ENCODE data around the gene ISG15.
"Not testable (repeated sequence)": the region's sequence is repeated elsewhere in the genome, so short reads cannot be mapped to it uniquely, and the experiment has no call there.

Gene ISG15

GRCh38 chr1:1046243-1046642, 32.9 kb downstream of the ISG15 start:
- DNase-seq (ENCODE audit: low read depth in 3 of 3), result no peak

DNA sequence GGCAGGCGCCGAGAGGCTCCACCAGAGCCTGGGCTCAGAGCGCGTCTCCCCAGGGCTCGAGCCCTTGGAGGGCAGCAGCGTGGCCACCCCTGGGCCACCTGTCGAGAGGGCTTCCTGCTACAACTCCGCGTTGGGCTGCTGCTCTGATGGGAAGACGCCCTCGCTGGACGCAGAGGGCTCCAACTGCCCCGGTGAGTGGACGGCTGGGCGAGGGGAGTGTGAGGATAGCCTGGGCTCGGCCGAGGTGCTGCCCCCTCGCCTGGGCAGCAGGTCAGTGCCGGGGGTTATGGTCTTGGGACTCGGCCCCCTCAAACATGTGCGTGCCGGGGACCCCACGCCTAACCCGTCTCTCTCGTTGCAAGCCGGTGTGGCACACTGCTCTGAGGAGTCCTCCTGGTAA, 33.5 kb downstream of the ISG15 start:
- no peak for DNase-seq (ENCODE audit: low read depth in 3 of 3)

- DNase-seq (ENCODE audit: low read depth in 3 of 3), result no peak
These were observed 34.1 kb downstream of the ISG15 start for GRCh38 chr1:1047407-1047806.

GRCh38 chr1:1047963-1048362, 34.7 kb downstream of the ISG15 start:
- DNase-seq (ENCODE audit: low read depth in 3 of 3), result no peak

GRCh38 chr1:1048765-1049164, 35.5 kb downstream of the ISG15 start:
- no peak for DNase-seq (ENCODE audit: low read depth in 3 of 3)

- no peak for DNase-seq (ENCODE audit: low read depth in 3 of 3)
These were observed 36.2 kb downstream of the ISG15 start for GRCh38 chr1:1049318-1050165.

DNA sequence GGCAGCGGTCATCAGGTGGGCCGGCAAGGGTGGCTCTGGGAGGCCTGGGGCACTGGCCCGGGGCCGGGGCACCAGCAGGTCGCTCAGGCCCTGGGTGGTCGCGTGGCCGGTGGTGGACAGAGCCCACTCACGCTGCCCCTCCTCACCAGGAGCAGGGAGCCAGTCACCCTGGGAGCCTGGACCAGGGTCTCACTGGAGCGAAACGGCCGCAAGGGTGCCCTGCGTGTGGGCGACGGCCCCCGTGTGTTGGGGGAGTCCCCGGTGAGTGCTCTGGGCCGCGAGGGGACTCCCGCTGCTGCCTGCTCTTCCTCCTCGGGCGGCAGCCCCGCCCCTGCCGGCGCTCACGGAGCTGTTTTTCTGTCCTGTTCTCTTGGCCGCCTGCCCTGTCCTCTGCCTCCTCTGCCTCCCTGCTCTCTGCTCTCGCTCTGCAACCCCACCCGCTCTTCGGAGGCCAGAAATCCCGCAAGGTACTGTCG, 37.3 kb downstream of the ISG15 start:
- no peak for DNase-seq (ENCODE audit: low read depth in 3 of 3)

GRCh38 chr1:1051127-1051810, 38.0 kb downstream of the ISG15 start:
- no peak for DNase-seq (ENCODE audit: low read depth in 3 of 3)

DNA sequence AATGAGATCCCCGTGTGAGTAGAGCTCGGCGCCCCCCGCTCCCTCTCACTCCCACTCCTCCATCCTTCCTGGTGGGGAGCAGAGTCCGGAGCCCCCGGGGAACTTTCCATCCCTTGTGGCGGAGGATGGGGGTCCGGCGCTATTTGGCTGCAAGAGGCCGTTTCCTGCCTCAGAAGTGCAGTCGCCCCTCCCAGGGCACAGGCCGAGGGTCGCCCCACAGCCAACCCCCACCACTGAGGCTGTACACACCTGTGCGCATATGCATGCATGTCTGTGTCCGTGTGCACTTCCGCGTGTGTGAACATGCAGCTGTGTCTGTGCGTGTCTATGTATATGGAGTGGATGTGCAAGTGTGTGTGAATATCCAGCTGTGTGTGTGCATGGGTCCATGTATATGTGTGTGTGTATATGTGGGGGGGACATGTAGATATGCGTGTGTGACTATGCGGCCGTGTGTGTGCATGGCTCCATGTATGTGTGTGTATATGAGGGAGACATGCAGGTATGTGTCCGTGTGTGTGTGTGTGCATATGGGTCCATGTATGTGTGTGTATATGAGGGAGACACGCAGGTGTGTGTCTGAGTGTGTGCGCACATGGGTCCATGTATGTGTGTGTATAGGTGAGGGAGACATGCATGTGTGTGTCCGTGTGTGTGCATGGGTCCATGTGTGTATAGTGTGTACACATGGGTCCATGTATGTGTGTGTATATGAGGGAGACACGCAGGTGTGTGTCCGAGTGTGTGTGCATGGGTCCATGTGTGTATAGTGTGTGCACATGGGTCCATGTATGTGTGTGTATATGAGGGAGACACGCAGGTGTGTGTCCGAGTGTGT, 38.9 kb downstream of the ISG15 start:
- DNase-seq (ENCODE audit: low read depth in 3 of 3), result no peak

GRCh38 chr1:1053022-1053421, 39.7 kb downstream of the ISG15 start:
- no peak for DNase-seq (ENCODE audit: low read depth in 3 of 3)

DNA sequence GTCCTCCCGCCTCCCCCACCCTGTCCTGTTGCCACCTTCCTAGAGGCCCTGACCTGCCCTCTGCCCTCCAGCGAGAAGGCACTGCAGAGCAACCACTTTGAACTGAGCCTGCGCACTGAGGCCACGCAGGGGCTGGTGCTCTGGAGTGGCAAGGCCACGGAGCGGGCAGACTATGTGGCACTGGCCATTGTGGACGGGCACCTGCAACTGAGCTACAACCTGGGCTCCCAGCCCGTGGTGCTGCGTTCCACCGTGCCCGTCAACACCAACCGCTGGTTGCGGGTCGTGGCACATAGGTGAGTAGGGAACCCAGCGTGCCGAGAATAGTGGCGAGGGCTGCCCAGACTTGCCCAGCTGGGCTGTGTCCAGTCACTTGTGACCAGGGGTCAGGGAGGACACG, 40.4 kb downstream of the ISG15 start:
- no peak for DNase-seq (ENCODE audit: low read depth in 3 of 3)

GRCh38 chr1:1054099-1054700, 40.9 kb downstream of the ISG15 start:
- DNase-seq (ENCODE audit: low read depth in 3 of 3), result no peak

DNA sequence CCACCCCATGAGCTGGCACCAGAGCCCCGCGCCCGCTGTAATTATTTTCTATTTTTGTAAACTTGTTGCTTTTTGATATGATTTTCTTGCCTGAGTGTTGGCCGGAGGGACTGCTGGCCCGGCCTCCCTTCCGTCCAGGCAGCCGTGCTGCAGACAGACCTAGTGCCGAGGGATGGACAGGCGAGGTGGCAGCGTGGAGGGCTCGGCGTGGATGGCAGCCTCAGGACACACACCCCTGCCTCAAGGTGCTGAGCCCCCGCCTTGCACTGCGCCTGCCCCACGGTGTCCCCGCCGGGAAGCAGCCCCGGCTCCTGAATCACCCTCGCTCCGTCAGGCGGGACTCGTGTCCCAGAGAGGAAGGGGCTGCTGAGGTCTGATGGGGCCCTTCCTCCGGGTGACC, 41.7 kb downstream of the ISG15 start:
- no peak for DNase-seq (ENCODE audit: low read depth in 3 of 3)

- DNase-seq (ENCODE audit: low read depth in 3 of 3), result no peak
These were observed 42.8 kb downstream of the ISG15 start for GRCh38 chr1:1055841-1056736.

- not testable (repeated sequence) for DNase-seq (ENCODE audit: low read depth in 3 of 3)
These were observed 44.4 kb downstream of the ISG15 start for GRCh38 chr1:1057769-1058087.

DNA sequence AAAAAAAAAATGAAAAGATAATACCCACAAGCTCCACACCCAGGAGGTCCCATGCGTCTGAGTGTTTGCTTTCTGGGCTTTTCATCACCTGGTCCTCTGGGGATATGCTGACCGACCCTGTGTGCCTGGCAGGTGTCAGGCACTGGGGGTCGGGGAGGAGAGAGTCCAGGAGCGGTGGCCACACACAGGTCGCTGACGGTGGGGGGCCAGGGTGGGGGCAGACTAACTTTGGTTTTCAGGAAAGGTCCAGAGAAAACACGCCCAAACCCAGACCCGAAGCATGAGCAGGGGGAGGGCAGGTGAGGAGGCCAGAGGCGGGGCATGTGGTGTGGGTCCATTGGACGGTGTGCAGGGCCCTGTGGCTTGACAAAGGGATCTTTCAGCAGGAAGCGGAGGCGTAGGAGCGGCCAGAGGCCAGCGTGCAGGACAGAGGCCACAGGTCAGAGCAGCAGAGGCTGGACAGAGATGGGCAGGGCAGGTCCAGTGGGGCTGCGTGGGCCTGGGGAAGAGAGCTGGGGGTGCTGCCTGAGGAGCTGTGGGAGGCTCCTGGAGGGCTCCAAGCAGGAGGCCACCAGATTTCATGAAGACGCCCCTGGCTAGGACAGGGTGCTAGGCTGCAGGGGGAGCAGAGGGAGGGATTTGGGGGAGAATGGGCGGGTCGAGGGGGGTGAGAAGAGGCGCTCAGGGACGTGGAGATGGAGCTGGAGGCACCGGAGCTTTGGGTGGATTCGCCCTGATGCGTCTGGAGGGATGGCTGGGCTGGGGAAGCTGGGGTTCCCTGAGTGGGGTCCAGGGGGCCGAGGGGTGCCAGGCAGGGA, 45.0 kb downstream of the ISG15 start:
- no peak for DNase-seq (ENCODE audit: low read depth in 3 of 3)

DNA sequence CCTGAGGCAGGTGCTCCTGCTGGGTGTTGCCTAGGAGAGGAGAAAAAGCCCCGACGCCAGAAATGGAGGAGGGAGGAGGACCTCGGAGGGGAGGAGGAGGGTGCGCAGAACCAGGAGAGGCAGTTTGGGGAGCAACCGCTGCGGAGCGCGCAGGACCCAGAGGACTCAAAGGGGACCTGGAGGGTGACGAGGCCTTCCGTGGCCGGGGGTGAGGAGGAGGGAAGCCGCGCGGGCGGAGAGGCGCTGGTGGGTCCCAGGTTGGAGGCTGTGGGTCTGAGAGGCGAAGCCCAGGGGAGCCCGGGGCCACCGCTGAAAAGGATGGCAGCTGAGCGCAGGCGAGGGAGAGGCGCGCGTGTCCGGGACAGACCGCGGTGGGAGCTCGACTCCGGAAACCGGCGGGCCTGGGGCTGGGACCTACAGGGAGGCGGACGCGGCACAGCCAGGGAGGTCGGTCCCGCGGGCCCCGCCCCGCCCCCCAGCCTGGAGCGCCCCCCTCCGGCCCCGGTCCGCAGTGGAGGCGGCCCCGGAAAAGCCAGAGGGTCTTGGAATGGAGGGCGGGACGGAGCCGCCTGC, 45.7 kb downstream of the ISG15 start:
- DNase-seq (ENCODE audit: low read depth in 3 of 3), result no peak

DNA sequence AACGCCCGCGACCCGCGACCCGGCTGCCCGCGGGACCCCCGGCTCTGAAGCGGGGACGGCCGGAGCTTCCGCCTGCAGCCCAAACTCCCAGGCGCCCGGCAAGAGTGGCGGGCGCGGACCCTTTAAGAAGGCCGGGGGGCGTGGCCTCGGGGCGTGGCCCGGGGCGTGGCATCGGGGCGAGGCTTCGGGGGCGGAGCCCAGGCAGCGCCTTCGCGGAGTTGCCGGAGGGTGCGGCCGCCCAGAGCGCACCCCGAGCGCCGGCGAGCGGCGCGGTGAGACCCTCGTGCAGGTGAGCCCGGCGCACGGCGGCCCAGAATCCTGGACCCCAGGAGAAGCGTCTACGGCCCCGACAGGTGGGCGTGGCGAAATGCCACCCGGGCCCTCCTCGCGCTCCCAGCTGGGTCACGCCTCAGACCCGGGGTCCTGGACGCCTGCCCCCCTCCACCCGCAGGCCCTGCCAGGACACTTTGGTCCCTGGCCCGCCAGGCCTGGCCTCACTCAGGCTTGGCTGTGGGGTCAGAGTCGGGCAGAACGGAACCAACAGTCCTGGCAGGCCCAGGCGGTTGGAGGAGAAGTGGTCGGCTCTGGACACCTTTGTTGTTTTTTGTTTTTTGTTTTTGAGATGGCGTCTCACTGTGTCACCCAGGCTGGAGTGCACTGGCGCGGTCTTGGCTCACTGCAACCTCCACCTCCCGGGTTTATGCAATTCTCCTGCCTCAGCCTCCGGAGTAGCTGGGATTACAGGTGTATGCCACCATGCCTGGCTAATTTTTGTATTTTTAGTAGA, 46.4 kb downstream of the ISG15 start:
- peak; percentile 85 to 94 (median 88) for DNase-seq (ENCODE audit: low read depth in 3 of 3)
